Mesenchymal stem cell (in vitro differentiated cells and primary cell): ENCODE data around the gene CPLX4.

ENCODE experiments used
- DNase-seq: peaks from one replicate; pipeline ENCODE4 v3.0.0-alpha.2; 2013
- H2AFZ ChIP-seq: one replicate; pipeline ENCODE4 v1.6.1; 2013; ENCODE audit warnings: low read depth, mild to moderate bottlenecking, control low read depth, inconsistent platforms, low read length, moderate library complexity
- H2AK5ac ChIP-seq: 2 replicates; pipeline ENCODE4 v1.6.1; 2013; ENCODE audit warnings: low read length, moderate library complexity, mild to moderate bottlenecking, inconsistent platforms; ENCODE audit not compliant: severe bottlenecking
- H2BK120ac ChIP-seq: one replicate; pipeline ENCODE4 v1.6.1; 2013; ENCODE audit warnings: low read depth, mild to moderate bottlenecking, inconsistent platforms, low read length, moderate library complexity
- H2BK12ac ChIP-seq, 2 experiments: one replicate each; pipeline ENCODE4 v1.6.1; 2013; ENCODE audit warnings: inconsistent platforms in 2 of 2, low read length in 2 of 2, mild to moderate bottlenecking in 2 of 2, moderate library complexity in 2 of 2, control low read depth in 1 of 2
- H2BK15ac ChIP-seq: one replicate; pipeline ENCODE4 v1.6.1; 2013; ENCODE audit warnings: mild to moderate bottlenecking, low read depth, inconsistent platforms; ENCODE audit not compliant: poor library complexity, severe bottlenecking
- H2BK5ac ChIP-seq: 2 replicates; pipeline ENCODE4 v1.6.1; 2013; ENCODE audit warnings: low read depth, mild to moderate bottlenecking, low read length, control low read depth, inconsistent platforms; ENCODE audit not compliant: poor library complexity, severe bottlenecking
- H3K14ac ChIP-seq, 2 experiments: one replicate each; pipeline ENCODE4 v1.6.1; 2013; ENCODE audit warnings: inconsistent platforms in 2 of 2, low read length in 2 of 2, control low read depth in 1 of 2, mild to moderate bottlenecking in 1 of 2, moderate library complexity in 1 of 2
- H3K18ac ChIP-seq, 2 experiments: one replicate each; pipeline ENCODE4 v1.6.1; 2013; ENCODE audit warnings: inconsistent platforms in 2 of 2, low read length in 2 of 2, control low read depth in 1 of 2, low read depth in 1 of 2, mild to moderate bottlenecking in 1 of 2
- H3K23ac ChIP-seq, 2 experiments: one replicate each; pipeline ENCODE4 v1.6.1; 2013; ENCODE audit warnings: inconsistent platforms in 2 of 2, low read length in 2 of 2, mild to moderate bottlenecking in 2 of 2, moderate library complexity in 2 of 2, control low read depth in 1 of 2
- H3K27ac ChIP-seq: 2 replicates; pipeline ENCODE4 v1.5.1; 2013; ENCODE audit warnings: mild to moderate bottlenecking, moderate library complexity, low read length, control low read depth, inconsistent platforms; ENCODE audit not compliant: poor library complexity, severe bottlenecking
- H3K27me3 ChIP-seq, 2 experiments: 2 replicates each; pipeline versions ENCODE4 v1.6.1 to v1.7.0; 2013; ENCODE audit warnings: low read length in 2 of 2, mild to moderate bottlenecking in 2 of 2, moderate library complexity in 2 of 2, control low read depth in 1 of 2, inconsistent platforms in 1 of 2; ENCODE audit not compliant: control insufficient read depth in 1 of 2, insufficient read depth in 1 of 2
- H3K36me3 ChIP-seq, 2 experiments: 2 replicates each; pipeline versions ENCODE4 v1.6.1 to v1.7.0; 2013; ENCODE audit warnings: low read length in 2 of 2, control low read depth in 1 of 2, inconsistent platforms in 1 of 2, low read depth in 1 of 2, mild to moderate bottlenecking in 1 of 2; ENCODE audit not compliant: insufficient read depth in 2 of 2, control insufficient read depth in 1 of 2
- H3K4ac ChIP-seq, 2 experiments: one replicate each; pipeline ENCODE4 v1.6.1; 2013; ENCODE audit warnings: inconsistent platforms in 2 of 2, low read length in 2 of 2, mild to moderate bottlenecking in 2 of 2, moderate library complexity in 2 of 2, control low read depth in 1 of 2, low read depth in 1 of 2
- H3K4me1 ChIP-seq: 2 replicates; pipeline ENCODE4 v1.6.1; 2013; ENCODE audit warnings: low read depth, low read length, control low read depth; ENCODE audit not compliant: control insufficient read depth, insufficient read depth
- H3K4me2 ChIP-seq: 2 replicates; pipeline ENCODE4 v1.6.1; 2013; ENCODE audit warnings: low read length, mild to moderate bottlenecking, inconsistent platforms; ENCODE audit not compliant: poor library complexity, severe bottlenecking
- H3K4me3 ChIP-seq, 2 experiments: 2 replicates each; pipeline versions ENCODE4 v1.5.1 to v1.7.0; 2013; ENCODE audit warnings: low read length in 2 of 2, mild to moderate bottlenecking in 2 of 2, control low read depth in 1 of 2, low read depth in 1 of 2; ENCODE audit not compliant: insufficient read depth in 1 of 2
- H3K79me1 ChIP-seq: replicated peaks from 2 replicates; pipeline ENCODE4 v1.6.1; 2013; ENCODE audit warnings: mild to moderate bottlenecking, control low read depth, low read length, inconsistent platforms; ENCODE audit not compliant: poor library complexity, severe bottlenecking
- H3K9ac ChIP-seq: 2 replicates; pipeline ENCODE4 v1.7.0; 2013; ENCODE audit warnings: mild to moderate bottlenecking, low read length, moderate library complexity
- H3K9me3 ChIP-seq: 2 replicates; pipeline ENCODE4 v1.7.0; 2013; ENCODE audit warnings: mild to moderate bottlenecking, low read length; ENCODE audit not compliant: control insufficient read depth
- H4K8ac ChIP-seq: one replicate; pipeline ENCODE4 v1.6.1; 2013; ENCODE audit warnings: inconsistent platforms, mild to moderate bottlenecking, low read length, moderate library complexity
- H4K91ac ChIP-seq: one replicate; pipeline ENCODE4 v1.6.1; 2013; ENCODE audit warnings: mild to moderate bottlenecking, low read length, inconsistent platforms
- WGBS: methylation state at CpG from one replicate; pipeline ENCODE4 v1.1.7; 2013; ENCODE audit warnings: mixed read lengths; 5-methylcytosine and 5-hydroxymethylcytosine counted together

CPLX4 gene

GRCh38 chr18:59308938-59309260, 9.6 kb downstream of the CPLX4 start:
- Histone ChIP-seq H2AK5ac (no peak overlapping the region), H2AFZ (no peak overlapping the region), H3K27me3 (peaks cover 60 to 69% of the 10 kb centered on the region in 2 experiments), H3K4ac (no peak overlapping the region), H3K23ac (no peak overlapping the region), H2BK120ac (no peak overlapping the region), H2BK15ac (no peak overlapping the region), H3K79me1 (no peaks in the 10 kb centered on the region), H3K4me2 (peak overlapping the region; percentile 99), H3K27ac (no peak overlapping the region), H3K9me3 (no peaks in the 10 kb centered on the region), H2BK12ac (no peak overlapping the region), H3K36me3 (no peaks in the 10 kb centered on the region), H3K4me3 (peak overlapping the region; percentile 50 to 70), H3K9ac (no peak overlapping the region), H2BK5ac (no peak overlapping the region), H4K8ac (no peak overlapping the region), H3K14ac (no peak overlapping the region), H3K4me1 (peaks cover 6% of the 10 kb centered on the region), H3K18ac (no peak overlapping the region), H4K91ac (peak overlapping the region; percentile 22)
- WGBS, result 67% methylated on average over 3 of the region's 5 CpGs
- DNase-seq, result no peak

- H2BK12ac ChIP-seq, result no peak overlapping the region
- no peak overlapping the region for H3K23ac ChIP-seq
- no peak overlapping the region for H2BK15ac ChIP-seq
- H2BK5ac ChIP-seq, result no peak overlapping the region
- peaks cover 65 to 74% of the 10 kb centered on the region in 2 experiments for H3K27me3 ChIP-seq
- no peaks in the 10 kb centered on the region for H3K9me3 ChIP-seq
- H3K4me1 ChIP-seq, result peaks cover 9% of the 10 kb centered on the region
- peak overlapping the region; percentile 38 for H4K8ac ChIP-seq
- no peak overlapping the region for H3K27ac ChIP-seq
- WGBS, result 5% methylated on average over 44 of the region's 46 CpGs
- H3K4me2 ChIP-seq, result peak overlapping the region; percentile 99
- H4K91ac ChIP-seq, result peak overlapping the region; percentile 22
- H2AK5ac ChIP-seq, result no peak overlapping the region
- H3K4ac ChIP-seq, result no peak overlapping the region
- H2AFZ ChIP-seq, result peak overlapping the region; percentile 46
- peak; percentile 56 for DNase-seq
- peak overlapping the region; percentile 40 for H3K9ac ChIP-seq
- H3K18ac ChIP-seq, result no peak overlapping the region
- H3K36me3 ChIP-seq, result no peaks in the 10 kb centered on the region
- peak overlapping the region; percentile 50 to 70 for H3K4me3 ChIP-seq
- no peaks in the 10 kb centered on the region for H3K79me1 ChIP-seq
- H3K14ac ChIP-seq, result no peak overlapping the region
- H2BK120ac ChIP-seq, result no peak overlapping the region
These were observed 10.1 kb downstream of the CPLX4 start for GRCh38 chr18:59308248-59308937.

- no peak overlapping the region for H3K4me2 ChIP-seq
- H3K27me3 ChIP-seq, result peaks cover 61 to 81% of the 10 kb centered on the region in 2 experiments
- H3K9ac ChIP-seq, result no peak overlapping the region
- no peak overlapping the region for H3K18ac ChIP-seq
- no peak overlapping the region for H3K4me3 ChIP-seq
- no peak overlapping the region for H3K27ac ChIP-seq
- H2BK5ac ChIP-seq, result no peak overlapping the region
- no peak overlapping the region for H2BK120ac ChIP-seq
- H3K23ac ChIP-seq, result no peak overlapping the region
- peaks cover 7% of the 10 kb centered on the region for H3K4me1 ChIP-seq
- H3K36me3 ChIP-seq, result no peaks in the 10 kb centered on the region
- no peak overlapping the region for H2AK5ac ChIP-seq
- 88% methylated on average over 5 of the region's 6 CpGs for whole genome bisulfite sequencing
- no peak overlapping the region for H3K4ac ChIP-seq
- no peak for DNase-seq
- H2AFZ ChIP-seq, result no peak overlapping the region
- H4K8ac ChIP-seq, result no peak overlapping the region
- no peaks in the 10 kb centered on the region for H3K79me1 ChIP-seq
- H3K14ac ChIP-seq, result no peak overlapping the region
- no peak overlapping the region for H2BK15ac ChIP-seq
- no peaks in the 10 kb centered on the region for H3K9me3 ChIP-seq
- H4K91ac ChIP-seq, result no peak overlapping the region
- H2BK12ac ChIP-seq, result no peak overlapping the region
These were observed 11.8 kb downstream of the CPLX4 start for GRCh38 chr18:59306640-59307039.

- Histone ChIP-seq H3K27me3 (peaks cover 50 to 72% of the 10 kb centered on the region in 2 experiments), H3K36me3 (no peaks in the 10 kb centered on the region), H3K4me2 (no peak overlapping the region), H2BK12ac (no peak overlapping the region), H3K18ac (no peak overlapping the region), H3K4me1 (peaks cover 6% of the 10 kb centered on the region), H4K8ac (no peak overlapping the region), H2AFZ (no peak overlapping the region), H3K23ac (no peak overlapping the region), H3K79me1 (no peaks in the 10 kb centered on the region), H2AK5ac (no peak overlapping the region), H3K9ac (no peak overlapping the region), H3K14ac (no peak overlapping the region), H3K4me3 (no peak overlapping the region), H3K9me3 (no peaks in the 10 kb centered on the region), H2BK120ac (no peak overlapping the region), H2BK15ac (no peak overlapping the region), H2BK5ac (no peak overlapping the region), H3K27ac (no peak overlapping the region), H4K91ac (no peak overlapping the region), H3K4ac (no peak overlapping the region)
- 88% methylated on average over 3 of the region's 4 CpGs for WGBS
- DNase-seq, result no peak
These were observed 13.2 kb downstream of the CPLX4 start for GRCh38 chr18:59305295-59305694.
